GM23248 (cell line): ENCODE results near the gene LRRC36.

ENCODE experiments used
- EZH2 ChIP-seq: fragments of 200-600 bp; sonication (generic); IDR thresholded peaks from 2 replicates; pipeline ENCODE4 v1.6.1; 2018; ENCODE audit warnings: antibody characterized with exemption, mild to moderate bottlenecking; ENCODE audit not compliant: insufficient read depth, poor library complexity, severe bottlenecking
- EZH2phosphoT487 ChIP-seq: fragments of 200-600 bp; sonication (generic); IDR thresholded peaks from 2 replicates; pipeline ENCODE4 v1.6.1; 2018; ENCODE audit warnings: antibody characterized with exemption, moderate library complexity, mild to moderate bottlenecking, low read depth; ENCODE audit not compliant: insufficient read depth

- TF ChIP-seq EZH2 (no peak), EZH2phosphoT487 (no peak)
Observed at GRCh38 chr16:67339453-67339852, 12.8 kb downstream of the LRRC36 start.
